IMR-90 (cell line): ENCODE measurements around the gene LRP1B. TPM values are rescaled to one million over a fixed set of nuclear protein-coding genes. Genes with fewer than 3 reads are reported as not detected.

Experiments used
- ATAC-seq: fragments of 200-7000 bp; cut with Tn5 transposase; 2 replicates; pipeline ENCODE4 v1.9.1; 2020; ENCODE audit warnings: low read depth, mild to moderate bottlenecking, moderate library complexity
- BruUV-seq: library from RNA; stranded (reverse); fragments of 400-500 nt; replicated peaks from 2 replicates; lab custom pipeline; 2021; lab: Mats Ljungman, UMichigan
- CTCF ChIA-PET: fragments of 300-600 bp; formaldehyde crosslinking; extraction: SDS; loops from one replicate; lab custom pipeline; 2021; ENCODE audit warnings: antibody characterized with exemption; lab: Yijun Ruan, JAX
- POLR2A ChIA-PET: fragments of 300-600 bp; sonication (Branson Sonifier 250); formaldehyde crosslinking; loops from one replicate; lab custom pipeline; 2022; ENCODE audit warnings: antibody characterized with exemption; ENCODE audit not compliant: unreplicated experiment; lab: Charles Lee
- DNase-seq: peaks from one replicate; pipeline ENCODE4 v3.0.0; 2013
- H2AFZ ChIP-seq: replicated peaks from 2 replicates; pipeline ENCODE3; 2013; ENCODE audit warnings: low read length, mild to moderate bottlenecking; ENCODE audit not compliant: poor library complexity
- H2AK5ac ChIP-seq: 2 replicates; pipeline ENCODE4 v1.6.1; 2013; ENCODE audit warnings: low read depth, low read length, inconsistent platforms
- H2AK9ac ChIP-seq: replicated peaks from 2 replicates; pipeline ENCODE3; 2013; ENCODE audit warnings: mild to moderate bottlenecking, low read depth, low read length, moderate library complexity; ENCODE audit not compliant: poor library complexity
- H2BK120ac ChIP-seq: 2 replicates; pipeline ENCODE4 v1.6.1; 2013; ENCODE audit warnings: low read depth, low read length, inconsistent platforms
- H2BK15ac ChIP-seq: 3 replicates; pipeline ENCODE4 v1.6.1; 2013; ENCODE audit warnings: low read depth, low read length, inconsistent platforms
- H2BK20ac ChIP-seq: 2 replicates; pipeline ENCODE4 v1.6.1; 2013; ENCODE audit warnings: low read depth, mild to moderate bottlenecking, inconsistent platforms, low read length, moderate library complexity
- H2BK5ac ChIP-seq: 2 replicates; pipeline ENCODE4 v1.6.1; 2013; ENCODE audit warnings: mild to moderate bottlenecking, low read depth, low read length, inconsistent platforms; ENCODE audit not compliant: poor library complexity, severe bottlenecking
- H3K14ac ChIP-seq: replicated peaks from 2 replicates; pipeline ENCODE4 v1.6.1; 2013; ENCODE audit warnings: low read depth, low read length, inconsistent platforms
- H3K18ac ChIP-seq: 2 replicates; pipeline ENCODE4 v1.6.1; 2013; ENCODE audit warnings: low read depth, low read length, control low read depth
- H3K23ac ChIP-seq: 2 replicates; pipeline ENCODE4 v1.6.1; 2013; ENCODE audit warnings: low read depth, low read length, inconsistent platforms
- H3K27ac ChIP-seq: 2 replicates; pipeline ENCODE4 v1.5.1; 2013; ENCODE audit warnings: mild to moderate bottlenecking, control low read depth, low read length; ENCODE audit not compliant: insufficient read depth
- H3K27me3 ChIP-seq: 2 replicates; pipeline ENCODE4 v1.6.1; 2013; ENCODE audit warnings: low read length; ENCODE audit not compliant: control insufficient read depth, insufficient read depth
- H3K36me3 ChIP-seq: 2 replicates; pipeline ENCODE4 v1.6.1; 2013; ENCODE audit warnings: low read length, mixed read lengths; ENCODE audit not compliant: control insufficient read depth, insufficient read depth
- H3K4ac ChIP-seq: 2 replicates; pipeline ENCODE4 v1.6.1; 2013; ENCODE audit warnings: low read depth, low read length, inconsistent platforms
- H3K4me1 ChIP-seq: 2 replicates; pipeline ENCODE4 v1.6.1; 2013; ENCODE audit warnings: low read length, mixed read lengths; ENCODE audit not compliant: control insufficient read depth, insufficient read depth
- H3K4me2 ChIP-seq: 2 replicates; pipeline ENCODE4 v1.6.1; 2013; ENCODE audit warnings: low read depth, mild to moderate bottlenecking, control low read depth, low read length, moderate library complexity
- H3K4me3 ChIP-seq: 2 replicates; pipeline ENCODE4 v1.5.1; 2013; ENCODE audit warnings: low read depth, mild to moderate bottlenecking, control low read depth, low read length, moderate library complexity; ENCODE audit not compliant: insufficient read depth
- H3K56ac ChIP-seq: 2 replicates; pipeline ENCODE4 v1.6.1; 2013; ENCODE audit warnings: low read length, inconsistent platforms; ENCODE audit not compliant: insufficient read depth; ENCODE audit errors: extremely low read depth
- H3K79me1 ChIP-seq, 2 experiments: 2 replicates each; pipeline ENCODE4 v1.6.1; 2013; ENCODE audit warnings: low read length in 2 of 2, inconsistent platforms in 1 of 2, low read depth in 1 of 2
- H3K9ac ChIP-seq: 2 replicates; pipeline ENCODE4 v1.6.1; 2013; ENCODE audit warnings: low read depth, low read length, control low read depth
- H3K9me1 ChIP-seq: 2 replicates; pipeline ENCODE4 v1.6.1; 2013; ENCODE audit warnings: low read length, inconsistent platforms; ENCODE audit not compliant: insufficient read depth
- H3K9me3 ChIP-seq: 2 replicates; pipeline ENCODE4 v1.6.1; 2013; ENCODE audit warnings: low read length; ENCODE audit not compliant: control insufficient read depth, insufficient read depth
- H4K20me1 ChIP-seq: 2 replicates; pipeline ENCODE4 v1.6.1; 2013; ENCODE audit warnings: low read length, inconsistent platforms; ENCODE audit not compliant: insufficient read depth
- H4K5ac ChIP-seq: 2 replicates; pipeline ENCODE4 v1.6.1; 2013; ENCODE audit warnings: mild to moderate bottlenecking, low read depth, low read length, control low read depth
- H4K8ac ChIP-seq, 2 experiments: 2 replicates each; pipeline ENCODE4 v1.6.1; 2013; ENCODE audit warnings: low read depth in 2 of 2, low read length in 2 of 2, control low read depth in 1 of 2, inconsistent platforms in 1 of 2
- H4K91ac ChIP-seq: 2 replicates; pipeline ENCODE4 v1.6.1; 2013; ENCODE audit warnings: low read depth, low read length, inconsistent platforms; ENCODE audit not compliant: insufficient read depth
- CEBPB ChIP-seq: IDR thresholded peaks from 2 replicates; pipeline ENCODE4 v1.6.1; 2012; ENCODE audit warnings: low read depth, low read length, improper control_type of control experiment
- CTCF ChIP-seq: conservative IDR thresholded peaks from 2 replicates; pipeline ENCODE4 v1.5.1; 2012; ENCODE audit warnings: mild to moderate bottlenecking, low read depth, low read length, improper control_type of control experiment
- MXI1 ChIP-seq: IDR thresholded peaks from 2 replicates; pipeline ENCODE4 v1.6.1; 2012; ENCODE audit warnings: low read depth, mild to moderate bottlenecking, low read length, moderate library complexity, borderline replicate concordance
- RCOR1 ChIP-seq: IDR thresholded peaks from 2 replicates; pipeline ENCODE4 v1.6.1; 2012; ENCODE audit warnings: mild to moderate bottlenecking, low read length, improper control_type of control experiment; ENCODE audit not compliant: insufficient replicate concordance
- WGBS, 2 experiments: methylation state at CpG; one replicate each; pipeline versions ENCODE4 v1.1.5 to v1.1.7; 2013; ENCODE audit warnings: missing lambda C conversion rate in 2 of 2; ENCODE audit not compliant: insufficient read length in 1 of 2; ENCODE audit errors: extremely low coverage in 2 of 2; 5-methylcytosine and 5-hydroxymethylcytosine counted together
- dilution Hi-C: fragments of 300-500 bp; cut with HindIII; formaldehyde crosslinking; loops from one replicate; pipeline ENCODE4 v1.14.3; 2018; ENCODE audit warnings: low sequenced_read_pairs; ENCODE audit not compliant: unreplicated experiment
- in situ Hi-C: fragments of 300-500 bp; cut with MboI; formaldehyde crosslinking; loops from 3 replicates; pipeline ENCODE4 v1.14.3; 2019; ENCODE audit warnings: low sequenced_read_pairs, inconsistent platforms, mixed read lengths
- intact Hi-C: fragments of 100-400 bp; cut with micrococcal nuclease; formaldehyde crosslinking; loops from 2 replicates; pipeline ENCODE4 v1.10.0; 2022
- polyA plus RNA-seq, 3 experiments: library from polyadenylated mRNA; depleted of rRNA; stranded (reverse); fragments of >200 nt; gene quantifications; 2 replicates each; pipeline ENCODE4 v1.2.3, GENCODE V29; 2012; ENCODE audit warnings: low replicate concordance in 1 of 3
- total RNA-seq: library from RNA; depleted of rRNA; stranded (reverse); fragments of >200 nt; gene quantifications from 2 replicates; pipeline ENCODE4 v1.2.3, GENCODE V29; 2012

Gene LRP1B
- total and polyA plus RNA-seq, 2 of the 4 experiments (the other 2 are of a cell fraction) = under 0.01 to 0.02 TPM

GRCh38 chr2:141062443-141062842 lies 1068.4 kb downstream of the LRP1B start:
- POLR2A ChIA-PET = no interaction called here
- intact Hi-C loops = no loop called here

More at GRCh38 chr2:141062443-141062842, 1068.4 kb downstream of the LRP1B start:
- H3K79me1 ChIP-seq = no peaks in the 10 kb centered on the region
- no CpG with 5 or more reads among the region's 1 CpG for WGBS, 2 experiments
- no peak overlapping the region for H2BK15ac ChIP-seq
- in situ Hi-C loops = no loop called here
- no peak overlapping the region for H4K91ac ChIP-seq
- ATAC-seq (no peak), DNase-seq (no peak)
- no peak overlapping the region for H2BK120ac ChIP-seq
- no TSS peak for BruUV-seq
- no peaks in the 10 kb centered on the region for H3K4me1 ChIP-seq
- no peak overlapping the region for H2AK9ac ChIP-seq
- no peak overlapping the region for H4K5ac ChIP-seq
- H4K20me1 ChIP-seq = no peaks in the 10 kb centered on the region
- H3K18ac ChIP-seq = no peak overlapping the region
- no peak overlapping the region for H3K14ac ChIP-seq
- no peaks in the 10 kb centered on the region for H3K9me1 ChIP-seq
- no peak for TF ChIP-seq CEBPB
- TF ChIP-seq MXI1 = no peak
- TF ChIP-seq RCOR1 = no peak
- TF ChIP-seq CTCF = no peak
- dilution Hi-C loops = no loop called here
- no peak overlapping the region for H3K23ac ChIP-seq
- H3K4me2 ChIP-seq = no peak overlapping the region
- H3K56ac ChIP-seq = no peak overlapping the region
- no peak overlapping the region for H2BK5ac ChIP-seq
- no peaks in the 10 kb centered on the region for H3K9me3 ChIP-seq
- no peaks in the 10 kb centered on the region for H3K27me3 ChIP-seq
- no peak overlapping the region for H3K9ac ChIP-seq
- 0 out of 2 replicates have a peak overlapping the region, but pooled peaks have one; percentile 18 for H2BK20ac ChIP-seq
- H4K8ac ChIP-seq = no peak overlapping the region
- H3K4me3 ChIP-seq = no peak overlapping the region
- H3K36me3 ChIP-seq = no peaks in the 10 kb centered on the region
- H3K27ac ChIP-seq = no peak overlapping the region
- no peak overlapping the region for H3K4ac ChIP-seq
- CTCF ChIA-PET = no interaction called here
- no peak overlapping the region for H2AK5ac ChIP-seq
- peak overlapping the region; percentile 65 for H2AFZ ChIP-seq
